Tibial nerve (tissue), 4 donors: ENCODE results near the gene UMAD1.

Experiments
- EP300 ChIP-seq, 2 donors: sonication (generic); formaldehyde crosslinking; IDR thresholded peaks; one replicate each; pipeline ENCODE4 v1.6.1; 2017; ENCODE audit warnings: antibody characterized with exemption in 2 of 2, mild to moderate bottlenecking in 1 of 2
- TF ChIP-seq, protein P1 (sequence below), 5 experiments: fragments of 200-600 bp in 3 of 5; fragments of 450-650 bp in 2 of 5; sonication (generic) in 3 of 5; IDR thresholded peaks; one replicate each; pipeline ENCODE4 v1.5.1; 2016 to 2019; ENCODE audit warnings: antibody characterized with exemption in 5 of 5, mild to moderate bottlenecking in 3 of 5, moderate library complexity in 2 of 5

DNA sequence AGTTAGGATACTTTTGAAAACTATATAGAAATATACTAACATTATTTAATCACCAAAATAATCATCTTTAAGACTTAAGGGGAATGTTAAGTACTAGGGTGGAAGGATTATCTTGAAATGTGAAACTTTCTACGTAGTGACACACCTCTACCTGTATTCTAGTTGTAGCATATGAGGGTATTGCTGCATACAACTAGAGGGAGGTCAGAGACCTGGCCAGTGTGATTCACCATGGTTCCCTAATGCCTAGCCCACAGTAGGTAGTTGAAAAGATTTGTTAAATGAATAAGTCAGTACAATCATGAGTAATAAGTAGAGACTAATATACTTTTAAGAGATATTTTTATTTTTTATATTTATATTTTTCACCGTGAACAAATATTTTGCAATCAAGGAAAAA is 162.0 kb downstream of the UMAD1 start:
- TF ChIP-seq, protein P1, sequence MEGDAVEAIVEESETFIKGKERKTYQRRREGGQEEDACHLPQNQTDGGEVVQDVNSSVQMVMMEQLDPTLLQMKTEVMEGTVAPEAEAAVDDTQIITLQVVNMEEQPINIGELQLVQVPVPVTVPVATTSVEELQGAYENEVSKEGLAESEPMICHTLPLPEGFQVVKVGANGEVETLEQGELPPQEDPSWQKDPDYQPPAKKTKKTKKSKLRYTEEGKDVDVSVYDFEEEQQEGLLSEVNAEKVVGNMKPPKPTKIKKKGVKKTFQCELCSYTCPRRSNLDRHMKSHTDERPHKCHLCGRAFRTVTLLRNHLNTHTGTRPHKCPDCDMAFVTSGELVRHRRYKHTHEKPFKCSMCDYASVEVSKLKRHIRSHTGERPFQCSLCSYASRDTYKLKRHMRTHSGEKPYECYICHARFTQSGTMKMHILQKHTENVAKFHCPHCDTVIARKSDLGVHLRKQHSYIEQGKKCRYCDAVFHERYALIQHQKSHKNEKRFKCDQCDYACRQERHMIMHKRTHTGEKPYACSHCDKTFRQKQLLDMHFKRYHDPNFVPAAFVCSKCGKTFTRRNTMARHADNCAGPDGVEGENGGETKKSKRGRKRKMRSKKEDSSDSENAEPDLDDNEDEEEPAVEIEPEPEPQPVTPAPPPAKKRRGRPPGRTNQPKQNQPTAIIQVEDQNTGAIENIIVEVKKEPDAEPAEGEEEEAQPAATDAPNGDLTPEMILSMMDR (IDR thresholded peaks at IDR 0.05): no peak
- TF ChIP-seq EP300 (IDR thresholded peaks at IDR 0.05): no peak
